Measurements from ENCODE around the gene WNT9B.

The WNT9B gene

DNA sequence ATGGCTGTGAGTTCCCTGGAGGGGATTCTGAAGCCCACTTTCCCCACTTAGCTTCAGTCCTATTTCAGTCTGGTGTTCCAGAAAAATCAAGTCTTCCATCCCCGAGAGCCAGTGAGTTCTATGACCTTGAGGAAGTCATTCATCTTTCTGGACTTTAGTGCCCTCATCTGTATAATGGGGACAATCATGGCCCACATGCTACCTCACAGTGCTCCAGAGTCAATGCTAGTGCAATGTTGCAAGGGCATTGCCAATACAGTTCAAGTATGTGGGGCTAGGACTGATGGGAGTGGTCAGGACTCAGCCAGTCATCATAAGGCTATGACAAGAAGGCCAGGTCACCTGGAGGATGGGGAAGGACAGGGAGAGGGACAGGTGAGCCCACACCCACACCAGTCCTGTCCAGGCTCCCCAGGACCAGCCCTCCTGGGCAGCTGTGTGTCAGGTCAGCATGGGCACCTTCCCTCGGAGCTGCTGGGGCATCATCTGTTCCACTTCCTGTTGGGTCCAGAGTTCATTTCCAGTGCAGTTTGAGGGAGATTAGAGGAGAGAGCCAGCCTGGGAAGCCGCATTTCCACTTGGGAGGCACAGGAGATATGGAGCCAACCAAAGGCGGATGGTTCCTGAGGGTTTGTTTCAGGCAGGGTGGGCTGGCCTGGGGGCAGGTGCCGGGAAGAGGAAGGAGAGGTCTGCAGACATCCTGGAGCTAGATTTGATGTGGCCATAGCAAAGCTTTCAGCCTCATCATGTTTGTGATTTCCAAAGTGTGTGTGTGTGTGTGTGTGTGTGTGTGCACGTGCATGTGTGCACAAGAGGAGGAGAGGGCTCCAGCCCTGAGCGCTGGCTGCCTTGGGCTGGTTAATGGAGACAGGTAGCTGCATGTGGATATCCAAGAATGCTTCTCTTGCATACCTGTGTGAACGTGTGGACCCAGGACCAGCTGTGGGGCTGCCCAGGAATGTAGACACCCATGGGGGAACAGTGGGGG lies 3.9 kb upstream of the WNT9B start:
- ATAC-seq (replicated peaks; ENCODE audit: extremely low read depth, poor library complexity, severe bottlenecking) (no peak), DNase-seq (ENCODE audit: low spot score in 2 of 2) (no peak)
- Mint-ChIP-seq H3K4me1 (no peaks in the 10 kb centered on the region), H3K27ac (ENCODE audit: low read depth) (no peak overlapping the region), H3K4me3 (no peak overlapping the region), H3K9me3 (peaks cover 12% of the 10 kb centered on the region), H3K27me3 (peaks cover 96% of the 10 kb centered on the region), H3K36me3 (ENCODE audit: insufficient read depth) (no peaks in the 10 kb centered on the region)

DNA sequence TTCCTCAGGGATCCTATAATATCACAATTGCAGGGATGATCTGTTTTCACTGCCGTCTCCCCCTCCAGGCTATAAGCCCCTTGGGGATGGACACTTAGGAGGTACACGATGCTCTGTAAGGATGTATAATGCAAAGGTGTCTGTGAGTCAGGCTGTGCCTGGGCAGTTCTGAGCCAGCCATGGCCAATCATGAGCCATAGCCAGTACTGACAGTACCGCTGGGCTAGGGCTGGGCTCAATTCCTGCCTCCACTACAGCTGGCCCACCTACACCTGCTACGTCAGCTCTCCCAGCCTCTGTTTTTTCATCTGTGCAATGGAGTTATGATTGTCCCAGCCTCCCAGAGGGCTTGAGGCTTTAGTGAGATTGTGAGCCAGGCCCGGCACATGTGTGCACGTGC lies 2.8 kb upstream of the WNT9B start:
- DNase-seq (ENCODE audit: low spot score in 2 of 2) (no peak), ATAC-seq (replicated peaks; ENCODE audit: extremely low read depth, poor library complexity, severe bottlenecking) (no peak)
- H3K36me3 Mint-ChIP-seq (ENCODE audit: insufficient read depth): no peaks in the 10 kb centered on the region
- no peaks in the 10 kb centered on the region for H3K4me1 Mint-ChIP-seq
- peaks cover 2% of the 10 kb centered on the region for H3K9me3 Mint-ChIP-seq
- H3K27ac Mint-ChIP-seq (ENCODE audit: low read depth): no peak overlapping the region
- peaks cover 96% of the 10 kb centered on the region for H3K27me3 Mint-ChIP-seq
- no peak overlapping the region for H3K4me3 Mint-ChIP-seq

DNA sequence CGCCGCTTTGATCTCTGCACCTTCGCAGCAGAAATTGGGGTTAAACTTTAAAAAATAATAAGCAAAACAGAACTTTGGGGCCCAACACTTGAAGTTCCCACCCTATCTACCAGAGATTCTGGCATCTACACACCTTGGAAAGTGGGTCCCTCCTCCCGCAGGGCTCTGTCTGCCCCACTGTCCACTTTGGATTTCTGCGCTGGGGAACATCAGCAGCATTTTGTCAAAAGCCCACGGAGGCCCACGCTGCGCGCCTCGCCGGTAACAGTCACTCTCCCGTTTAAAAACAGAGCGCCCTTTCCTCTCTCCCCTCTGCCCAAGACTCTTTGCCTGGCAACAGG lies 725 bp upstream of the WNT9B start:
- Mint-ChIP-seq H3K27ac (ENCODE audit: low read depth) (no peak overlapping the region), H3K4me3 (no peak overlapping the region), H3K4me1 (no peaks in the 10 kb centered on the region), H3K36me3 (ENCODE audit: insufficient read depth) (no peaks in the 10 kb centered on the region), H3K27me3 (peaks cover 97% of the 10 kb centered on the region), H3K9me3 (no peaks in the 10 kb centered on the region)
- ATAC-seq (replicated peaks; ENCODE audit: extremely low read depth, poor library complexity, severe bottlenecking) (no peak), DNase-seq (ENCODE audit: low spot score in 2 of 2) (no peak)

DNA sequence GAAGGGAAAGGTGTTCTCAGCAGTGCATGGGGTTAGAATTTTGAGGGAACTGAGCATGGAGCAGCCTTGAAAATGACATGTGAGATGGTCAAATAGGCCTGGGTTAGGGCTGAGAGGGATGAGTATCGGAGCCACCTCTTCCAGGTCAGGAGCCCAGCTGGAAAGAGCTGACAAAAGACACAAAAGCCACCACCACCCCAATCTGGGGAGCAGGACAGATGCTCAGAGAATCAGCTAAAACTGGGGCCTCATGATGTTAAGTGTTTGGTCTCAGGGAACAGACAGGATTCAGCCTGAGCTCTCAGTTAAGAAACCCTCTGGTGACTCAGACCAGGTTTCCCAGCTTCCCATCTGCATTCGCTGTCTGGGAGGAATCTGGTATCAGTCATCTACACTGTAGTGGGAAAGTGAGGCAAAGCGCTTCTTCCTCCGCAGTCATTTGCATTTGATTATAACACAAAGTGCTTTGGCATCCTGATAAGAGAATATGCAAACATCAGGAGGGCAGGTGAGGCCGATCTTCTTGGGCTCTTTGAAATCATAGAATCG lies 2.6 kb downstream of the WNT9B start:
- peaks cover 88% of the 10 kb centered on the region for H3K27me3 Mint-ChIP-seq
- H3K4me1 Mint-ChIP-seq: no peaks in the 10 kb centered on the region
- no peak overlapping the region for H3K27ac Mint-ChIP-seq (ENCODE audit: low read depth)
- DNase-seq (ENCODE audit: low spot score in 2 of 2): no peak
- ATAC-seq (replicated peaks; ENCODE audit: extremely low read depth, poor library complexity, severe bottlenecking): no peak
- H3K9me3 Mint-ChIP-seq: no peaks in the 10 kb centered on the region
- no peak overlapping the region for H3K4me3 Mint-ChIP-seq
- no peaks in the 10 kb centered on the region for H3K36me3 Mint-ChIP-seq (ENCODE audit: insufficient read depth)

DNA sequence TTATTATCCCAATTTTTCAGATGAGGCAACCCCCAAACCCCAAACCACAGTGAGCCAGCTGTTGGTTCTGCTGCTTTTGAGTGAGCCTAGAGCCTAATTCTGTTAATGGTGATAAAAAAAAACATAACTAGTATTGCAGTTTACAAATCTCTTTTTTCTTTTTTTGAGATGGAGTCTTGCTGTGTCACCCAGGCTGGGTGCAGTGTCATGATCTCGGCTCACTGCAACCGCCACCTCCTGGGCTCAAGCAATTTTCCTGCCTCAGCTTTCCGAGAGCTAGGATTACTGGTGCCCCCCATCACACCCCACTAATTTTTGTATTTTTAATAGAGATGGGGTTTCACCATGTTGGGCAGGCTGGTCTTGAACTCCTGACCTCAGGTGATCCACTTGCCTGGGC lies 3.1 kb downstream of the WNT9B start:
- peaks cover 83% of the 10 kb centered on the region for H3K27me3 Mint-ChIP-seq

DNA sequence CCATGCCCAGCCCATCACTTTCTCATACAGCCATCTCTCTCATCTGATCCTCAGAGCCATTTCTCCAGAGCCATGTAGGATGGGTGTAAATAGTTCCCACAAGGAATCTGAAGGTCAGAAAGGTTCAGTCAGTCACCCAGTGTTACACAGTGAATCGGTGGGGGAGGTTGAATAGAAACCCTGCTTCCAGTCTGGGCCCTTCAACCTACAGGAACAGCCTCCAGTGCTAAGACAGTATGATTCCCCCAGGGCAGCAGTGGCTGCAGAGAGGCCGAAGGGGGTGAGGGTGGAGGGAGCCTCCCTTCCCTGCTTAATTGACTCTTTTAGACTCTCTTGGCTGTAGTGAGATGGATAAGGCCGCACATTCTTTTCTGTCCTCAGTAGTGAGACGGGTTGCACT lies 3.6 kb downstream of the WNT9B start:
- no peak overlapping the region for H3K4me3 Mint-ChIP-seq
- no peaks in the 10 kb centered on the region for H3K4me1 Mint-ChIP-seq
- H3K27ac Mint-ChIP-seq (ENCODE audit: low read depth): no peak overlapping the region
- DNase-seq (ENCODE audit: low spot score in 2 of 2) (no peak), ATAC-seq (replicated peaks; ENCODE audit: extremely low read depth, poor library complexity, severe bottlenecking) (no peak)
- H3K36me3 Mint-ChIP-seq (ENCODE audit: insufficient read depth): no peaks in the 10 kb centered on the region
- peaks cover 83% of the 10 kb centered on the region for H3K27me3 Mint-ChIP-seq
- H3K9me3 Mint-ChIP-seq: no peaks in the 10 kb centered on the region

More for the DNA sequence above, 3.1 kb downstream of the WNT9B start:
- Mint-ChIP-seq H3K4me3 (no peak overlapping the region), H3K36me3 (ENCODE audit: insufficient read depth) (no peaks in the 10 kb centered on the region), H3K27ac (ENCODE audit: low read depth) (no peak overlapping the region), H3K9me3 (no peaks in the 10 kb centered on the region), H3K4me1 (no peaks in the 10 kb centered on the region)
- ATAC-seq (replicated peaks; ENCODE audit: extremely low read depth, poor library complexity, severe bottlenecking): no peak
- no peak for DNase-seq (ENCODE audit: low spot score in 2 of 2)

DNA sequence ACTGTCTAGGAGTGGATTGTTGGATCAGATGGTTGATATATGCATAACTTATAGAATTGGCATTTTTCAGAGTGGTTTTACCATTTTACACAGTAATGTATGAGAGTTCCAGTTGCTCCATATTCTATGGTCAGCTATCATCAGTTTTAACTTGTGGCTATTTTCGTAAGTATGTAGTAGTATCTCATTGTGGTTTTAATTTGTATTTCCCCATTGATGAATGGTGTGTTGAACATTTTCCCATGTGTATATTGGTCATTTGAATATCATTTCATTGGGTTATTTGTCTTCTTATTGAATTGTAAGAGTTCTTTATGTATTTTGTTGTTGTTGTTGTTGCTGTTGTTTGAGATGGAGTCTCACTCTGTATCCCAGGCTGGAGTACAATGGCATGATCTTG lies 6.2 kb downstream of the WNT9B start:
- Mint-ChIP-seq H3K4me1 (no peaks in the 10 kb centered on the region), H3K9me3 (no peaks in the 10 kb centered on the region), H3K27ac (ENCODE audit: low read depth) (no peak overlapping the region), H3K27me3 (peaks cover 74% of the 10 kb centered on the region), H3K4me3 (no peak overlapping the region), H3K36me3 (ENCODE audit: insufficient read depth) (no peaks in the 10 kb centered on the region)
- no peak for ATAC-seq (replicated peaks; ENCODE audit: extremely low read depth, poor library complexity, severe bottlenecking)
- no peak for DNase-seq (ENCODE audit: low spot score in 2 of 2)

DNA sequence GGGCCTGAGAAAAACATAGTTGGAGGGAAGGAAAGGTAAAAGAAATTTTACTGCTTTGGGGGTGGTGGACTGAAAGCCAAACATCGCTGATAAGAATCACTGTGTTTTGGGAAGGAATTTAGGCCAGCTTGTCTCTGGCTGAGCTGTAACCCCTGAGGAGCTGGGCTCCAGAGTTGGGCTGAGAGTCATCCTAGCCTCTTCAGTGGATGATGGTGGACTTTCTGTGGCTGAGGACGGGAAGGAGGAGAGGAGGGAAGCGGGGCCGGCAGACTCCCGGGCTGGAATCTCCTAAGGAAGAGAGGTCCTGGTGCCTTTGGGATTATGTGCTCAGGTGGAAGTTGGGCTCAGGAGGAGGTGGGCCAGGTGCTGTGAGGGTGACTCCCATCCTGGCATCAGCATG lies 8.6 kb downstream of the WNT9B start:
- Mint-ChIP-seq H3K9me3 (no peaks in the 10 kb centered on the region), H3K36me3 (ENCODE audit: insufficient read depth) (no peaks in the 10 kb centered on the region), H3K27ac (ENCODE audit: low read depth) (no peak overlapping the region), H3K4me3 (no peak overlapping the region), H3K27me3 (peaks cover 50% of the 10 kb centered on the region), H3K4me1 (peaks cover 1% of the 10 kb centered on the region)
- DNase-seq (ENCODE audit: low spot score in 2 of 2) (no peak), ATAC-seq (replicated peaks; ENCODE audit: extremely low read depth, poor library complexity, severe bottlenecking) (no peak)

DNA sequence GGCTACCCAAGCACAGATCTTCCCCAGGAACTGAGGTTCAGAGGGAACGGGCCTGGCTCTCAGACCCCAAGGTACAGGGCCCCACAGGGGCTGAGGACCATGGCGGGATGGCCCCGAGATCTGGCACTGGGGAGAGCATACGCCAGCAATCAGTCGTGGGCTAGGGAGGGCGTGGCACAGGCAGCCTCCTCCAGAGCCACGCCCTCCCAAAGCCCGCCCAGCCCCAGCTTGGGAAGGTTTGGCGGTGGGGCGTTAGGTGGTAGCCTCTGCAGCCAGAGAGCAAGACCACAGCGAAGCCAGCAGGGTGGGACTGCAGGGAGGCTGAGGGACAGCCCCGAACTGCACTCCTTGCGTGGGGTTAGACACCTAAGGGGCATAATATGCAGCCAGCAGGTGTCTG lies 11.6 kb downstream of the WNT9B start:
- Mint-ChIP-seq H3K4me3 (no peak overlapping the region), H3K27ac (ENCODE audit: low read depth) (no peak overlapping the region), H3K9me3 (no peaks in the 10 kb centered on the region), H3K27me3 (peaks cover 34% of the 10 kb centered on the region), H3K36me3 (ENCODE audit: insufficient read depth) (no peaks in the 10 kb centered on the region), H3K4me1 (peaks cover 5% of the 10 kb centered on the region)
- DNase-seq (ENCODE audit: low spot score in 2 of 2) (no peak), ATAC-seq (replicated peaks; ENCODE audit: extremely low read depth, poor library complexity, severe bottlenecking) (no peak)

DNA sequence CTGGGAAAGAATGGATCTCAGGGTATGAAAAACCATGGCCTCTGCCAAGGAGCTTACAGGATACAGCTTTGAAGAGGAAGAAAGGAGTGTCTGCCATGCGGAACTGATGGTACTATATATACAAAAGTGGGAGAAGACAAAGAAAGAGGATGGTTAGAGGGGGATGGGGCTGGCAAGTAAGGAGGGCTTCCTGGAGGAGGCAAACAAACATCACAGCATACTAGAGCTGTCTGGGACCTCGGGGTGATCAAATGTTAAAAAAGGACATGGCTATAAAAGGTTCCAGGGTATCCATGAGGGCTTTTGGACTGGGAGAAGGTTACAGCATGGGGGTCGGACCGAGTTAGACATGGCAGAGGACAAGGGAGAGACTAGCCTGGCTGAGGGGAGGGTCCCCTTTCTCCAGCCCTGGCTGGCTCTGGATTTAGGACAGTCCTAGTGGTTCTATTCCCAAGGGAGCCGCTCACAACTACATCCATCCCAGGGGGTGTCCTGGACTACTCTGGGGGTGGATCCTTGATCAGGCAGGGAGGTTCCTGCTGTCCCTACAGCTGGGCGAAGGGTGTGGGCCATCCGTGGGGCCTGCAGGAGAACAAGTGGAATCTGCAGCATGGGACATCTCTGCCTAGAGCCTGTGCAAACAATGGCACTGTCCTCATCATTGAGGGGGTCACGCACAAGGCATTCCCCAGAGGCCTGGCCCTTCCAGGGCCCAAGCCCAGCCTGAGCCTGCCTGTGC lies 12.2 kb downstream of the WNT9B start:
- peaks cover 5% of the 10 kb centered on the region for H3K4me1 Mint-ChIP-seq
- ATAC-seq (replicated peaks; ENCODE audit: extremely low read depth, poor library complexity, severe bottlenecking) (no peak), DNase-seq (ENCODE audit: low spot score in 2 of 2) (no peak)
- no peaks in the 10 kb centered on the region for H3K9me3 Mint-ChIP-seq
- H3K27ac Mint-ChIP-seq (ENCODE audit: low read depth): no peak overlapping the region
- no peaks in the 10 kb centered on the region for H3K36me3 Mint-ChIP-seq (ENCODE audit: insufficient read depth)
- peaks cover 34% of the 10 kb centered on the region for H3K27me3 Mint-ChIP-seq
- H3K4me3 Mint-ChIP-seq: no peak overlapping the region

DNA sequence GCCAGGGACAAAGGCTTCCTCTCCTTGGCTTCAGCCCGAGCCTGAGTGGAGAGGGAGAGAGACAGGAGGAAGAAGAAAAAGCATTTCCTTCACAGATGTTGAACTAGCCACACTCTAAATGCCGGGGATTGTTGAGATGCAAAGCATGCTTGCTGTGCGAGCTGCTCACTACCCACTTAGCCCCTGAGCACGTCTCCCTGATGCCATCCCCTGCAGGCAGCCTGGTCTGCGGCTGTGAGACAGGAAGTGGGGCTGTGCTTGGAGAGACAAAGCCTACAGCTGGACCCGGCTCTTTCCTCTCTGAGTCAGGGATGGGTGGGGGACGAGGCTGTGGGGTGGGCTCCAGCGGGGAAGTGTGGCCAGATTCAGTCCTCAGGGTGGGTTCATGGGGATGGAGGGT lies 13.7 kb downstream of the WNT9B start:
- peaks cover 27% of the 10 kb centered on the region for H3K27me3 Mint-ChIP-seq

DNA sequence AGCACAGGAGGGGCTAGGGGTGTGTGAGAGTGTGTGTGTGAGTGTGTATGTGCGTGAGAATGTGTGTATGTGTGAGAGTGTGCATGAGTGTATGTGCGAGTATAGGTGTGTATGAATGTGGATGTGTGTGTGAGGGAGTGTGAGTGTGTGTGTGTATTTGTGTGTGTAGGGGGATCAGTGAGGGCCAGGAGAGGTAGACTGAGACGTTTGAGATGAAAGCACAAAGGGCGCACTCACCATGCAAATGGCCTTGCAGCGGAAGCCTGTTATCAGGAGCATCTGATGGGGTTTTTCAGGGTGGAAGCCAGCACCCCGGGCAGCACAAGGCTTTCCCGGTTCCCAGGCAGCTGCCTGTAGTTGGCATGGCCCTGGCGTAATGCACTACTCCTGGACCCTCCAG lies 14.9 kb downstream of the WNT9B start:
- no peak for ATAC-seq (replicated peaks; ENCODE audit: extremely low read depth, poor library complexity, severe bottlenecking)
- Mint-ChIP-seq H3K9me3 (no peaks in the 10 kb centered on the region), H3K36me3 (ENCODE audit: insufficient read depth) (peaks cover 2% of the 10 kb centered on the region), H3K4me1 (peaks cover 5% of the 10 kb centered on the region), H3K27me3 (peaks cover 18% of the 10 kb centered on the region), H3K4me3 (no peak overlapping the region), H3K27ac (ENCODE audit: low read depth) (no peak overlapping the region)
- DNase-seq (ENCODE audit: low spot score in 2 of 2): no peak

More for the DNA sequence above, 13.7 kb downstream of the WNT9B start:
- Mint-ChIP-seq H3K27ac (ENCODE audit: low read depth) (no peak overlapping the region), H3K4me3 (no peak overlapping the region), H3K9me3 (no peaks in the 10 kb centered on the region), H3K4me1 (peaks cover 5% of the 10 kb centered on the region), H3K36me3 (ENCODE audit: insufficient read depth) (peaks cover 2% of the 10 kb centered on the region)
- DNase-seq (ENCODE audit: low spot score in 2 of 2) (no peak), ATAC-seq (replicated peaks; ENCODE audit: extremely low read depth, poor library complexity, severe bottlenecking) (peak; percentile 49)

DNA sequence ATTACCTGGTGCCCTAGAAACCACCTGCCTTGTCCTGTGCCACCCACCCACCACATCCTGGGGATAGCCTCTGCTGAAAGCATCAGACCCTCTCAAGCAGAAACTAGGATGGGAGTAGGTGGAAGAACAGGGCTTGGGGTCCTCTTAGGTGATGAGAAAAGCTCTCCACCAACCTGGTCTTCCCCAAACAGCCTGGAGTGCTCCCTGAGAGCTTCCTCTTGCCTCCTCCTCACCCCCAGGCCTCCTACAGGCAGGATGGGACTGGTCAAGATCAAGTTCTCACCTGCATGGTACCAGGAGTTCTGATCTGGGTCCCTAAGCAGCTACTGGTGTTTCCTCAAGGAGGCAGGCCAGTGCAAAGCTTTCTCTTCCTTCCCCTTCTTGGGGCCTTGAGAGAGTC lies 15.4 kb downstream of the WNT9B start:
- Mint-ChIP-seq H3K4me3 (no peak overlapping the region), H3K9me3 (no peaks in the 10 kb centered on the region), H3K27me3 (peaks cover 14% of the 10 kb centered on the region), H3K4me1 (peaks cover 5% of the 10 kb centered on the region), H3K36me3 (ENCODE audit: insufficient read depth) (peaks cover 2% of the 10 kb centered on the region), H3K27ac (ENCODE audit: low read depth) (no peak overlapping the region)
- ATAC-seq (replicated peaks; ENCODE audit: extremely low read depth, poor library complexity, severe bottlenecking) (no peak), DNase-seq (ENCODE audit: low spot score in 2 of 2) (no peak)

Data from central memory CD8-positive, alpha-beta T cell (primary cell).